GM18909 (cell line): ENCODE measurements around the gene TBX5.

ENCODE experiments used
- ATAC-seq: cut with Tn5 transposase; IDR thresholded peaks from one replicate; pipeline ENCODE4 v1.9.1; 2021; ENCODE audit warnings: mild to moderate bottlenecking; ENCODE audit not compliant: unreplicated experiment, poor library complexity

The TBX5 gene

DNA sequence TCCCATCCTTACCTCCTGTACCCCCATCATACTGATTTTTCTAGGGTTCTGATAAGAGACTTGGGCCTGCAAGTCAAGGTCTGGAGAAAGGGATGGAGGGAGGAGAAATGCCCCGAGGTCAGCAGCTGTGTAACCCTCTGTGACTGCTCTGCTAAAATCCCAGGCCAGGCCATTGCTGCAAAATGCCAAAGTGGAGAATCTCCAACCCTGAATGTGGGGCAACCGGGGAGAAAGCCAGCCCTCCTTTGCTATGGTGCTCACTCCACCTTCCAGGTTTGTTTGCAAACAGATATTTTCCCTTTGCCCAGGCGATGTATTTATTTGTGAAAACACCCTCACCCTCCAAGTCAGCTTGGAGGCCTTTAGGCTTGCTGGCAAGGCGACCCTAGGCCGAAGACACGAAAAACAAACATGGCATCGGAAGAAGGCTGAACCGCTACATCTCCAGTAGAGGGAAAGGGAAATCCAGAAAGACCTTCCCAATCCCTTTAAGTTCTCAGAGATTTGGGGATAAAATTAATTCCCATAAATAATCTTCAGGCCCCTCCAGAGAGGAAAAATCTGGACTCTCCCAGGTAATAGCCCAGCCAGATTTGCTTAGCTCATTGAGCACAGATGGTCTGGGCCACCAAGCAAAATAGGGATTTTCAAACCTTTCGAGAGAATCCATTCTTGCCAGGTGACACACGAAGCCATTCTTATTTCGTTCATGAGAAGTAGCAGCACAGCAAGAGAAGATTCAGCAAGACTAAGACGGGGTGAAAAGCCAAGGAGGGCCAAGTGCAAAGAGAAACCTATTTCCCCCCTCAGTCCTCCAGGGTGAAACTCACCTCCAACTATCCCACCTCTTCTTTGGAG is 1.3 kb upstream of the TBX5 start:
- no peak for ATAC-seq

DNA sequence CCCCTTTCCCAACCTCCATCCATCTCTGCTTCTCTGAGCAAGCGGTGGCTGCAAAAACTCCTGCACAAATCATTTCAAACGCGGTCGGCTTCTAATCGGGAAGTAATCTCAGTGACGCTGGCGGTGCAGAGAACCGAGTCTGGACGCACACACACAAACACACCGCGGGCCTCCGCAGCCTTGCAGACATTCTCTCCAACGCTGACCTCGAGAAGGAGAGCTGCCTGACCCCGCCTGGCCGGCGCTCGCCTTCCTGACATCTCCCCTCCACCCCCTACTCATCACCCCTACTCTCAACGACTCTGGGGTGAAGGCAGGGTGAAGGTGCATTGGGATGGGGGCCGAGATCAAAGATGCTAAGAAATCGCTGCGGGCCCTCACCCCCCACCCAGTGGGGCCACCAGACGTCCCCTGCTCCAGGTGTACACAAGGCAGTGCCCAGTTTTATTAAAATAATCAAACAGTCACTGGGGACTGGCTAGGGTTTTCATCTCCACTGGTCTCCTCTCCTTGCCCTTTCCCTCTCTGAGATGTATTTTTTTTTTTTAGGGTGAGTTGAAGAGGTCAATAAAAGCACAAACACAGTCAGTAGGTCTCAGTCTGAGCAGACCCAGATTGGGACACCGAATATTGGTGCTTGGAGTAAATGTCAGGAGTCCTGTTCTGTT is 506 bp upstream of the TBX5 start:
- no peak for ATAC-seq

- ATAC-seq = no peak
Observed at GRCh38 chr12:114404926-114405518, 922 bp downstream of the TBX5 start.

GRCh38 chr12:114404083-114404925 is 1.6 kb downstream of the TBX5 start:
- ATAC-seq = no peak

GRCh38 chr12:114403690-114404066 is 2.3 kb downstream of the TBX5 start:
- ATAC-seq = no peak

- ATAC-seq = no peak
Observed at GRCh38 chr12:114403011-114403689, 2.8 kb downstream of the TBX5 start.

DNA sequence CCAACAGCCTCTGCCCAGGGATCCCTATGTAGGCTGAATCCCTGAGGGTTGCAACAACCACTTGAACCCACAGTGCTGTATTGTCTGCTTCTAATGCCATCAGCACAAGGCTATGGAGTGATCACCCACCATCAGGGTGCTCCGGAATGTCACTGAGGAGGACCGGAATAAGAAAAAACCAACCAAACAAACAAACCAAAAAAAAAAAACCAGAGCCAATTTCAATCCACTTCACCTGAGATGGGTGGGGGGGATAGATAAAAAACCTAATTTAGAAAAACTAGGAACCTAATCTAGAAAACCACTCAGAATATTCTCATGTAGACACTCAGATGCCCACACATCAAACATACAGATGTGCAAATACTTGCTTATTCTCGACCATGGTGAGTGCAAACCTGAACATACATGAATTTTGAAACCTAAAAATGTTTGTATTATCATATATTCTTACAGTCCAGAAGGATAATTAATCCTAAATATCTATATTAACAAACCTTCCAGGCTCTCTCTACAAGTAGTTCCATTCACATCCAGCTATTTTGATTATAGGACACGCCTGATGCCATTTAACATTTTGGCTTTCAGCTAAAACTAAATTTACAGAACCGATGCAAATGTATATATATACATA is 3.7 kb downstream of the TBX5 start:
- ATAC-seq = no peak

DNA sequence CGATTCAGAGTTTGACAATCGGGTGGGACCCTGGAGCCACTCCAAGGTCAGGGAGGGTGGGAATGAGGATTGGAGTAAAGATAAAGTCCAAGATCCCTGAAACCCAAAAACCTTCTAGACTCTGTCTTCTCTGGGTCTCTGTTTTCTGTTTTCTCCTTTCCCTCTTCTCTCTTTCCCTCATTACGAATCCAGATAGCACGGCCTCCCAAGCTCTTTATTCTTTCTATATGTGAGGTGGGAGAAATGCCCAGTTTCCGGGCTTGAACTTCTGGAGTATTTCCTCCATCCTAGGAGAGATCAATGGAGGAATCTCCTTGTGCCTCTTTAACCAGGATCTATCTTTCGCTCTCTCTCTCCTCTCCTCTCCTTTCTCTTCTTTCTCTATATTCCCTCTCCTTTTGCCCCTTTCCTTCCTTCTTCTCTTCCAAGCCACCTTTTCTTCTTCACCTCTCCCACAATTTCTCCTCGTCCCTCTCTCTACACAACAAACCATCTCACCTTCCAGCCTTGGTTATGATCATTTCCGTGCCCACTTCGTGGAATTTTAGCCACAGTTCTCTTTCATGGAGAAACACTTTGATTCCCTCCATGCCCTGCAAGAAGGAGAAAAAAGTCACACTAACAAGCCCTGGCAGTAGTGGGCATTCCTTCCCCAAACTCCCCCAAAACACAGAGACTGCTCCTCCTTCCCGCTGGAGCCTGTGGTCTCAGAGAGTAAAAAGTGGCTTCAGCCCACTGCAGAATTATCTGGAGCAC is 4.4 kb downstream of the TBX5 start:
- ATAC-seq = no peak

DNA sequence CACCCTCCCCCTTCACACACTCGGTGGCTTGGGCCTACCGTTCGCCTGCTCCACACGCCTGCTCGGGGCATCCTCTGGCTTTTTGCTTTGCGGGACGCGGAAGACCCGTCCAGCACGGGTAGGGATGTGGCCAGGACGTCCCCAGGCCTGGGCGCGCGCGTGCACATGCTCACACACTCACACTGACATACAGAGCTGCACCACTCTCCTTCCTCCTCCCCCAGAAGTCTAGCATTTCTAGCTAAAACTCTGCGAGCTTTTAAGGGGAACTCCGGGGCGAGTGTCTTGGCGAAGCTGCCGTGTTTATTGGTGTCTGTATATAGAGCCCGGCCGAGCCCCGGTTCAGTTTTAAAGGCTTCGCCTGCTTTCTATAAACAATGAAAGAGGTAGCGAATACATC is 5.0 kb downstream of the TBX5 start:
- no peak for ATAC-seq

DNA sequence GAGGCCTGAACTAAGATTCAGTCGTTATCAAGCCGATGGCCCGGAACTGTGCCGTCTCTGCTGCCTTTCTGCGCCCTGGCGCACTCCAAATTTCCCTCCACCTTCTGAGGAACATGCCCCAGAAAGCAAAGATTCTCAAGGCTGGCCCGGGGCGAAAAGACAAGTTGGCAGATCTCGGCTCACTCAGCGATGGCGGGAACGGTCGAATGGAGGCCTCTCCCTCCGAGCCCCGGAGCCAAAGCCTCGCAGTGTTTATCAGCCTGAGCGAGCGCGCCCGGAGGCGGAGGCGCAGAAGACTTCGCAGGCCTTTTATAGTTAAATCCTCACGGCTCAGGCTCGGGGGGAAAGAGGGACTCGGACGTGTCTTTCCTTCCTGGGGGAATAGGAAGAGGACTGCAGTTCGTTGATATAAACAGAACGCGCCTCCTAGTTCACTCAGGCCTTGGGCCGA is 5.6 kb downstream of the TBX5 start:
- ATAC-seq = no peak

DNA sequence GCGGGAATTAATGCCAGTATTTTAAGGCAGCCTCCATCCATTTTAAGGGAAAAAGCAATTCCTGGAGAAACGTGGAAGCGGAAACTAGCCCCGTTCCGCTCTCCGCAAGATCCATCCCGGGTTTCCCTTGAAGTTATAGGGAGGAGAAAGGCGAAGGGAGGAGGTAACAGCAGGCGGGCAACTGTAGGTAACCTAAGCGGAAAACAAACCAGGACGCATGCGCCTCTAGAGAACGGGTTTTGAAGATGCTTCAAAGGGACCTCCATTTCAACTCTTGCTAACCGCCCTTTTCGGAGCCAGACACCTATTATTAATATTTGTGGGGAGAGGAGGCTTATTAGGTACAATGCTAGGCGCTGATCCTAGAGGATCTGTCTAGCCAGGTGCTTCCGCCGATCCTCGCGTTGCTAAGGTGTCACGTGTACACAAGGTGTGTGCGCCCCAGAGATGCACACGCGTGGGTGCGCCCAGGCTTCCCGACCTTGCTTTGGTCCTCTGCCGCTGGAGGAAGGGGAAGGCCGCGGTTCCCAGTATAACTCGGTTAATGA is 6.2 kb downstream of the TBX5 start:
- ATAC-seq = no peak

DNA sequence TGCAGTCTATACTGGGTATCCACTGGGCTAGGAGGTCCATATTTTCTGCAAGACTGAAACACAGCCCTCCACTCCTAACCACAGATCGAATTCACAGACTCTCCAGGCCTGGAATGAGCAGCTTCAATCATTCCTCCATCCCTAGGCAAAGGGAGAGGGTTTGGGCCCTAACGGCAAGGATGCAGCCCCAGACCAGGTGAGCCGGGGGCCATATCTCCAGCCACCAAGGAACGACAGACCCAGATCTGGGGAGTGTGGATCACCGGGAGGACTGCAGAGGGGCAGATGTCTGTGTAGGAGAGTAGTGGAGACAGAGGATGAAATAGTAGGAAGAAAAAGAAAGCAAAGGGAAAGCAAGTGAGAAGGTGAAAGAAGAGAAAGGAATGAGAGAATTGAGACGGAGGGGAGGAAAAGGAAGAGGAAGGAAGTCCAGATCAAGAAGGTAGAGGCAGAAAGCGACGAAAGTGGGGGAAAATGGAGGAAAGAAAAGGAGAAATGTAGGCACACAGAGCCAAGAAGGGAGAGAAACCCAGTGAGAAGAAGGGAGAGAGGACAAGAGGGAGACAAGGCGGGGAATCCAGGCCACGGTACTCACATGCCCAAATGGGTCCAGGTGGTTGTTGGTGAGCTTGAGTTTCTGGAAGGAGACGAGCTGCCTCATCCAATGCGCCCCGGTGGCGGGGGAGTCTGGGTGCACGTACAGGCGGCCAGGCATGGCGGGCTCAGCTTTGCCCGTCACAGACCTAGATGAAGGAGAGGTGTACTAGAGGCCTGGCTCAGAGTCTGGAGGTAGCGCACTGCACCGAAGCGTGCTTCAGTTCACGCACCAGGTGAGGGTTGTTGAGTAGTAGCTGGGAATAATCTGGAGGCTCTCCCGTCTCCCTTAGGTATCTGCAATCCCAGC is 7.7 kb downstream of the TBX5 start:
- ATAC-seq = no peak

- ATAC-seq = no peak
Observed at GRCh38 chr12:114396869-114397719, 8.8 kb downstream of the TBX5 start.

GRCh38 chr12:114396153-114396868 is 9.6 kb downstream of the TBX5 start:
- no peak for ATAC-seq

DNA sequence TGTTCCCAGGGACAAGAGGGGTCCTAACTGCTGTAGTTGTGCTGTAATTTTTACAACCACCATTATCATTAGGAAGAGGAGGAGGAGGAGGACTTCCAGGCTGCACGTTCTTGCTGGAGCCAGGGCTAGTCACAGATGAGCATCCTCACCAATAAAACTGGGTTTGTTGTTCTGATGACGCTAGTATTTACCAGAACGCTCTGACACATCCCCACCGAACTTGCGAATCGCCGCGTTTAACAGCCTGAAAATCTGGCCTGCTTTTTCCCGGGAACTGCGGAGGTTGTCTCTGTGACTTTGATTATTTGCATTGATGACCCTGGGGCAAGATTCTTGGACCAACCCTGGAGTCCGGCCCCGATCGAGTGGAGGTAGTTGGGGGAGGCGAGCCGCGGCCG is 10.2 kb downstream of the TBX5 start:
- no peak for ATAC-seq

DNA sequence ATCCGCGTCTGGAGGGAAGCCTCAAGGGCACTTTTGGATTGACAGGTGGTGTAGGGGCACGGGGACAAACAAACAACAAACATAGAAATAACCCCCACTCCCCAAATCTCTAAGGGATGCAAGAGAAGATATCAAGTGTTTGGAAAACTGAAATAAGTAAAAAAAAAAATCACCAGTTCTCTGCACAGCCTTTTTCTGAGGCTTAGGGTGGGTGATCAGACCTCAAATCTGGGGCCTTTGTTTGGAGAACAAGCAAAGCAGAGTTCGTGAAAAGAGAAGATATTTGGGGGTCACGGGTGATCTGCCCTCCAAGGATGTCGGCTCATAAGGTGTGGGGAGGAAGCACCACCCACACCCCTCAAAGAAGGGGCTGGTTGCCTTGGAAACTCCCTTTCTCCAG is 10.7 kb downstream of the TBX5 start:
- ATAC-seq = no peak
